Measurements from ENCODE around the gene RND3.
A peak's percentile ranks its signal among the peaks of the same experiment; 100 is the strongest.

- peak in 1 of 3 donors; percentile 19 for TF ChIP-seq CTCF (IDR thresholded peaks at IDR 0.05)
- no peak for TF ChIP-seq POLR2A (IDR thresholded peaks at IDR 0.05)
Observed at GRCh38 chr2:150485114-150485870, 2.2 kb downstream of the RND3 start.

Data from ovary (tissue), 3 donors.